ENCODE data around the gene CTIF. TPM values are rescaled to one million over a fixed set of nuclear protein-coding genes. Genes with fewer than 3 reads are reported as not detected.

The CTIF gene
- polyA plus RNA-seq, 3 donors: 0.38 to 8.7 (median 1.2) TPM

DNA sequence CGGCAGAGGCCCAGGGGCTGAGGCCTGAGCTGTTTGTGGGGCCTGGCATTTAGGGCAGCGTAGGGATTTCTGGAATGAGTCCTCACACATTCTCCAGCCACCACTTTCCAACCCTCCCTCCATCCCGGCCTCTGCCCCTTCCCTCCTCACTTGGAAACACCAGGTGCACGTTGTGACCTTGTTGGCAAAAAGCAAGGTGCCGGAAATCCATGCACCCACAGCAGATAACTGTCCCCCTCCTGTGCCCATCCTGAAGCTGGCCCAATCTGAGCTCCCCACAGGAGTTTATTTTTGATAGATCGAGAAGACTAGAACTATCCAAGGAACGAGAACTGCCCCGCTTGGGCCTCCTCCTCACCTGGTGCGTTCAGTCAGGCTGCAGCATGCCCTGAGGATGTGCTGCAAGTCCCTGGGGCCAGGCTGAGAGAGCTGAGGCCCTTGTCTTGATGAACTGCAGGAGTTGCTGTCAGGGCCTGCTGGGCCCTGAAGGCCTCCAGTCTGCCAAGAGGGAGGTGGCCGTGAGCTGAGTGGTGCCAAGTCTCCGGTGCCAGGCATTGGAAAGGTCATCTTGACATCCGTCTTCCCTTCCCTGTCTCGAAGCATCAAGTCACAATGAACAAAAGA lies 55.8 kb downstream of the CTIF start:
- H3K4me3 Mint-ChIP-seq: no peak overlapping the region
- Histone ChIP-seq H3K27ac (ENCODE audit: low read depth in 1 of 2, low read length in 2 of 2) (no peak overlapping the region), H3K4me1 (ENCODE audit: control insufficient read depth in 1 of 2, insufficient read depth in 2 of 2, low read length in 2 of 2) (no peaks in the 10 kb centered on the region), H3K36me3 (replicated peaks in 1 of 2; ENCODE audit: control insufficient read depth in 1 of 2, insufficient read depth in 2 of 2, low read length in 2 of 2) (no peaks in the 10 kb centered on the region), H3K9me3 (replicated peaks in 1 of 2; ENCODE audit: control insufficient read depth in 1 of 2, insufficient read depth in 1 of 2, low read length in 2 of 2) (no peaks in the 10 kb centered on the region), H2AFZ (ENCODE audit: insufficient read depth, low read depth, low read length, poor library complexity, severe bottlenecking) (no peak overlapping the region), H3K79me2 (ENCODE audit: insufficient read depth, low read length) (no peaks in the 10 kb centered on the region), H3K4me3 (replicated peaks in 1 of 3; ENCODE audit: low read depth in 2 of 3, low read length in 3 of 3) (no peak overlapping the region), H3K4me2 (replicated peaks; ENCODE audit: extremely low read depth, low read length, poor library complexity, severe bottlenecking) (no peak overlapping the region), H3K9ac (ENCODE audit: insufficient read depth, low read length, poor library complexity, severe bottlenecking) (no peak overlapping the region), H3K27me3 (ENCODE audit: control insufficient read depth in 2 of 2, insufficient read depth in 2 of 2, low read length in 2 of 2) (no peaks in the 10 kb centered on the region), H4K20me1 (ENCODE audit: insufficient read depth, low read length) (peaks cover 9% of the 10 kb centered on the region)
- H3K9me3 Mint-ChIP-seq: peaks cover 0 to 4% (median 2%) of the 10 kb centered on the region in 7 donors
- TF ChIP-seq, protein P1, sequence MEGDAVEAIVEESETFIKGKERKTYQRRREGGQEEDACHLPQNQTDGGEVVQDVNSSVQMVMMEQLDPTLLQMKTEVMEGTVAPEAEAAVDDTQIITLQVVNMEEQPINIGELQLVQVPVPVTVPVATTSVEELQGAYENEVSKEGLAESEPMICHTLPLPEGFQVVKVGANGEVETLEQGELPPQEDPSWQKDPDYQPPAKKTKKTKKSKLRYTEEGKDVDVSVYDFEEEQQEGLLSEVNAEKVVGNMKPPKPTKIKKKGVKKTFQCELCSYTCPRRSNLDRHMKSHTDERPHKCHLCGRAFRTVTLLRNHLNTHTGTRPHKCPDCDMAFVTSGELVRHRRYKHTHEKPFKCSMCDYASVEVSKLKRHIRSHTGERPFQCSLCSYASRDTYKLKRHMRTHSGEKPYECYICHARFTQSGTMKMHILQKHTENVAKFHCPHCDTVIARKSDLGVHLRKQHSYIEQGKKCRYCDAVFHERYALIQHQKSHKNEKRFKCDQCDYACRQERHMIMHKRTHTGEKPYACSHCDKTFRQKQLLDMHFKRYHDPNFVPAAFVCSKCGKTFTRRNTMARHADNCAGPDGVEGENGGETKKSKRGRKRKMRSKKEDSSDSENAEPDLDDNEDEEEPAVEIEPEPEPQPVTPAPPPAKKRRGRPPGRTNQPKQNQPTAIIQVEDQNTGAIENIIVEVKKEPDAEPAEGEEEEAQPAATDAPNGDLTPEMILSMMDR (IDR thresholded peaks at IDR 0.05): no peak
- 100% methylated on average over 9 of the region's 13 CpGs for WGBS (ENCODE audit: insufficient coverage)
- H3K27ac Mint-ChIP-seq: no peak overlapping the region
- no peaks in the 10 kb centered on the region for H3K27me3 Mint-ChIP-seq (ENCODE audit: low read depth in 3 of 3)
- peaks cover 2% of the 10 kb centered on the region for H3K4me1 Mint-ChIP-seq
- DNase-seq: no peak
- intact Hi-C loops (cut with micrococcal nuclease): no loop called here
- peaks cover 4 to 7% of the 10 kb centered on the region in 2 donors for H3K36me3 Mint-ChIP-seq

DNA sequence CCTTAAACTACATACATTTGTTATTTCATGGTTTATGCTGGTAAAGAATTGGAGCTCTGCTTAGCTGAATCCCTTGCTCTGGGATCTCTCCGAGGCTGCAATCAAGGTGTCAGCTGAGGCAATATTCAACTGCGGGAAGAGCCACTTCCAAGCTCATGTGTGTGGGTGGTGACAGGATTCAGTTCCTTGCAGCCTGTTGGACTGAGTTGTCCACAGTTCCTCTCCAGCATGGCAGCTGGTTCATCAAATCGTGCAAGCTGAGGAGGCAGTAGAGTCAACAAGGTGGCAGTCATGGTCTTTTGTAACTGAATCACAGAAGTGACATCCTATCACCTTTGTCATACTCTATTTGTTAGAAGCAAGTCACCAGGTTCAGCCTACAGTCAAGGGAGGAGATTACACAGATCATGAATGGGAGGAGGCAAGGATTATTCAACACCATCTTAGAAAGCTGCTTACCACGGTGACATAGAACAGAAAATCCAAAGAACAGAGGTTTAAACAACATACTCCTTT lies 56.9 kb downstream of the CTIF start:
- no peaks in the 10 kb centered on the region for H3K27me3 ChIP-seq (ENCODE audit: control insufficient read depth in 2 of 2, insufficient read depth in 2 of 2, low read length in 2 of 2)
- H3K4me1 ChIP-seq (ENCODE audit: control insufficient read depth in 1 of 2, insufficient read depth in 2 of 2, low read length in 2 of 2): no peaks in the 10 kb centered on the region
- Mint-ChIP-seq H3K4me1 (peaks cover 8% of the 10 kb centered on the region), H3K27me3 (ENCODE audit: low read depth in 3 of 3) (no peaks in the 10 kb centered on the region), H3K36me3 (peaks cover 4 to 7% of the 10 kb centered on the region in 2 donors), H3K9me3 (peaks cover 0 to 4% (median 2%) of the 10 kb centered on the region in 7 donors), H3K27ac (peak overlapping the region in 3 of 7 donors; percentile 20 to 73 (median 38)), H3K4me3 (no peak overlapping the region)
- H4K20me1 ChIP-seq (ENCODE audit: insufficient read depth, low read length): no peaks in the 10 kb centered on the region
- H3K9me3 ChIP-seq (replicated peaks in 1 of 2; ENCODE audit: control insufficient read depth in 1 of 2, insufficient read depth in 1 of 2, low read length in 2 of 2): no peaks in the 10 kb centered on the region
- no peaks in the 10 kb centered on the region for H3K79me2 ChIP-seq (ENCODE audit: insufficient read depth, low read length)
- no peak for DNase-seq
- H3K4me2 ChIP-seq (replicated peaks; ENCODE audit: extremely low read depth, low read length, poor library complexity, severe bottlenecking): no peak overlapping the region
- H2AFZ ChIP-seq (ENCODE audit: insufficient read depth, low read depth, low read length, poor library complexity, severe bottlenecking): no peak overlapping the region
- H3K4me3 ChIP-seq (replicated peaks in 1 of 3; ENCODE audit: low read depth in 2 of 3, low read length in 3 of 3): no peak overlapping the region
- no peak overlapping the region for H3K27ac ChIP-seq (ENCODE audit: low read depth in 1 of 2, low read length in 2 of 2)
- no peak overlapping the region for H3K9ac ChIP-seq (ENCODE audit: insufficient read depth, low read length, poor library complexity, severe bottlenecking)
- no peaks in the 10 kb centered on the region for H3K36me3 ChIP-seq (replicated peaks in 1 of 2; ENCODE audit: control insufficient read depth in 1 of 2, insufficient read depth in 2 of 2, low read length in 2 of 2)
- TF ChIP-seq, protein P1 (IDR thresholded peaks at IDR 0.05): no peak
- intact Hi-C loops (cut with micrococcal nuclease): no loop called here
- 100% methylated on average over 2 of the region's 4 CpGs for WGBS (ENCODE audit: insufficient coverage)
